Suppressor macrophage (primary cell): ENCODE results near the gene CRTAP.
"Not testable (repeated sequence)": the region's sequence is repeated elsewhere in the genome, so short reads cannot be mapped to it uniquely, and the experiment has no call there.

Source experiments
- DNase-seq, 4 experiments: peaks; one replicate each; pipeline ENCODE4 v3.0.0-alpha.2; 2020 to 2022

CRTAP gene

DNA sequence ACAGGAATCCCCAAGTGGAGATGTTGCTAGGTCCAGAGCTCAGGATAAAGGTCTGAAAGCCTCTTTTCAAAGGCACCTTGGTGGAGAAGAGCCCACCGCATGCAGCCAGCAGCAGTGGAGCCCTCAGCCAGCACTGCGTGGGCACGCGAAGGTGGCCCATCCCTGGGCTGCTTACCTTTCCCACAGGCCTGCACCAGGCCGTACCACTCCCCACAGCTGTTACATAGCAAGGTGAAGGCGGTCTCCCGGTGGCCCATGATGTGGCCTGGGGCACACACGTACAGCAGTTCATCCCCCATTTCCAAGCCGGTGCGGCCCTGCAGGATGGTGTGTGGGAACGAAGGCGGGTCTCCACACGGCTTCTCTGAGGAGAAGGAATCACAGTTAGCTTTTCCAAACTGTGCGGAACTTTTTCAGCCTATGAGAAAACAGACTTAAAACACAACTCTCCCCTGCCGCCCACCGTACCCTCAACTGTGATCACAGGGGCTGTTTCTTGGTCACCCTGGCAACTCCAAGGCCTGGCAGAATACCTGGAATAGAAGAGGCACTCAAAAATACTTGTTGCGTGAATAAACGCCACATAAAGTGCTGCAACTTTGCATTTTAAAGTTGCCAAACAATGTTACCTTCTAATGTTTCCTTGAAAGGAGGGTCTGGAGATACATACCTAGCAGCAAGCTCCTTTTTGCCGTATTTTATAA, 61.0 kb downstream of the CRTAP start:
- no peak for DNase-seq

DNA sequence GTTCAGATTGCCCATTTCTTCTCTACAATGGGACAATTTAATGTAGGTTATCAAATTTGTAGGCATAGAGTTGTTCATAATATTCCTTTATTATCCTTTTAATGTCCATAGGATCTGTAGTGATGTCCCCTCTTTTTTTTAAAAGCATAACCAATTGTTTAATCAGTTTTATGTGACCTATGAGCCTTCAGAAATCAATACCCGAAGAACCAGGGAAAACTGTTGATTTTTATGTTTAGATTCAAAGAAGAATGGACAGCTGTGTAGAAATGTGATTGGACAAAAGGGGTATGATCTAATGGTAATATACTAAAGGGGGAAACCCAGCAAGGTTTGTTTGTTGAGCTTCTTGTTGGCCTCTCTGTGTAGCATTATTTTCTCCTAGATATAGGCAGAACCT, 65.3 kb downstream of the CRTAP start:
- DNase-seq = no peak

DNA sequence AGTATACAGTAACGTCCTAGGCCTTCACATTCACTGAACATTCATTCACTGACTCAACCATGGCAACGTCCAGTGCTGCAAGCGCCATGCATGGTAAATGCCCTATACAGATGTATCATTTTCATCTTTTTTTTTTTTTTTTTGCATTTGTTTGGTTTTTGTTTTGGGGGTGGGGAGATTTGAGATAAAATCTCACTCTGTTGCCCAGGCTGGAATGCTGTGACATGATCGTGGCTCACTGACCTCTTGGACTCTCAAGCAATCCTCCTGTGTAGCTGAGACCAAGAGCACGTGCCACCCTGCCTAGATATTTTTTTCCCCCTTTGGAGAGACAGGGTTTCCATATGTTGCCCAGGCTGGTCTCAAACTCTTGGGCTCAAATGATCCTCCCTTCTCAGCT, 67.4 kb downstream of the CRTAP start:
- no peak for DNase-seq

DNA sequence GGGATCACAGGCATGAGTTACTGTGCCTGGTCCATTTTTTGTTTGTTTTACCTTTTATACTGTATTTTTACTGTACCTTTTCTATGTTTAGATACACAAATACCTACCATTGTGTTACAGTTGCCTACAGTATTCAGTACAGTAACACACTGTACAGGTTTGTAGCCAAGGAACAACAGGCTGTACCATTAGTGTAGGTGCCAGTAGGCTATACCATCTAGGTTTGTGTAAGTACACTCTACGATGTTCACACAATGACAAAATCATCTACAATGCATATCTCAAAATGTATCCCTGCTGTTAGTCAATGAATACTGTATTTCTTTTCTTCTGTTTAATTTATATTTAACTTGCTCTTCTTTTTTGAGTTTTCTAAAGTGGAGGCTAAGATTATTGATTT, 67.8 kb downstream of the CRTAP start:
- not testable (repeated sequence) for DNase-seq

DNA sequence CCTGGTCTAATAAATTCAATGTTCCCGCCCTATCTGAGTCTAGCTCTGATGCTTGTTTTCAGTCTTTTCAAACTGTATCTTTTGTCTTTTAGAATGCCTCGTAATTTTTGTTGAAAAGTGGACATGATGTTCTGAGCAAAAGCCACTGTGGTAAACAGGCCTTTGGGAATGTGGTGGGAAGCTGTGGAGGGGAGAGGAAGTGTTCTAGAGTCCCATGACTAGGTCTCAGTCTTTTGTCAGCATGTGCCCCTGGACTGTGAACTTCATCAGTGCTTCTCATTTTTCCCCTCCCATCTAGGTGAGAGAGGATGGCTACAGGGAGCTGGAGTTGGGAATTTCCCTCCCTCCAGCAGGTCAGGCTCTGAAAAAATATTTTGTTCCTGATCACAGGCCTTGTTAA, 71.0 kb downstream of the CRTAP start:
- peak in 2 of 4 experiments; percentile 2 to 17 for DNase-seq

DNA sequence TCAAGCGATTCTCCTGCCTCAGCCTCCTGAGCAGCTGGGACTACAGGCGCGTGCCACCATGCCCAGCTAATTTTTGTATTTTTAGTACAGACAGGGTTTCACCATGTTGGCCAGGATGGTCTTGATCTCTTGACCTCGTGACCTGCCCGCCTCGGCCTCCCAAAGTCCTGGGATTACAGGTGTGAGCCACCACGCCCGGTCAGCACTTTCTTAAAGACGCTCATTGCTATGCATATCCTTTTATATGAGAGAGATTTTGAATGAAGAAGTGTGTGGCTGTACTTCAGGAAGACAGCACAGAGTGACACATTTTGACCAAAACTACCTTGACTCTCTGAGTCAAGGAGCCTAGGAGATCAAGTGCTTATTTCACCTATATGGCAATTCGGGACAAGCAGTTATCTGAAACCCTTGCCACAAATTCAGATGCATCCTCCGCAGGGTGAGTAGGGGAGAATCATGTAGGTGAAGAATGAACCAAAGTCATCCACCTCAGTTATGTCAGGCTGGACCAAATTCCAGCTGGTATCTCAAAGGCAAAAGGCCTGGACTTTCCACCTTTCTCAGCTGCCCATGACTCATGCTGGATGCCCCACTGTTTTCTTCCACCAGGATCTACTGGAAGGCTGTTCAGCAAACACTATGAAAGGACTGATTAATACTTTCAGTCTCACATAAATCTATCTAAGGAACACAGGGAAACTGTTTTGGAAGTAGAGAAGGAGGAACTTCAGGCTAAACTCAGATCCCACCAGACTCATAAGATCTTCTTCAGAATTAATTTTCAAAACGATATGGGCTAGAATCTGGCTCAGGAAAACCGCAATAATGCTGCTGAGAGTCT, 72.9 kb downstream of the CRTAP start:
- no peak for DNase-seq

DNA sequence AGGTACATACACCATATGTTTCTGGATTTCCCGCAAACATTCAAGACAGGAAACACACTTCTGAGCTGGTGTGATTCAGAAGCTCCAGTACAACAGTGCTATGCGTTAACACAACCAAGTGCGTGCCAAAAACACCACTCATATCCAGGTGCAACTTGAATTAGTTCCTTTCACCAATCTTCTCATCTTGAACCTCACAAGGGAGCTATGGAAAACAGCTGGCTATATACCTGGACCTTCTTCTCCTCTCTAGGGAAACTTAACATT, 73.5 kb downstream of the CRTAP start:
- no peak for DNase-seq

DNA sequence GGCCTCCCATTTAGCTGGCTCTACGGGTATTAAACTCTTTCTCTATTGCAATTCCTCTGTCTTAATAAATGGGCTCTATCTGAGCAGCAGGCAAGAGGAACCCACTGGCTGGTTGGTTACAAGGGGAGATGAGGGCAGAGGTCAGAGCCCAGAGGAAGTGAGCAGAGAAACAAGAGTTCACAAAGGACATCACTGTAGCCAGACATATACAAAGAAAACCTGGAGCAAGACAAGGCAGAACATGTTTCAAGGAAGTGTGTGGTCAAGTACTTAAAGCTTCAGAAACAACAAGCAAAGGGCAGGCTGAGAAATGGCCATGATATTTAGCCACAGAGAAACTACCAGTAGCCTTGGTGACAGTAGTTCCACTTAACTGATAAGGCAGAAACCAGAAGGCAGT, 80.5 kb downstream of the CRTAP start:
- peak in 2 of 4 experiments; percentile 5 to 16 for DNase-seq

DNA sequence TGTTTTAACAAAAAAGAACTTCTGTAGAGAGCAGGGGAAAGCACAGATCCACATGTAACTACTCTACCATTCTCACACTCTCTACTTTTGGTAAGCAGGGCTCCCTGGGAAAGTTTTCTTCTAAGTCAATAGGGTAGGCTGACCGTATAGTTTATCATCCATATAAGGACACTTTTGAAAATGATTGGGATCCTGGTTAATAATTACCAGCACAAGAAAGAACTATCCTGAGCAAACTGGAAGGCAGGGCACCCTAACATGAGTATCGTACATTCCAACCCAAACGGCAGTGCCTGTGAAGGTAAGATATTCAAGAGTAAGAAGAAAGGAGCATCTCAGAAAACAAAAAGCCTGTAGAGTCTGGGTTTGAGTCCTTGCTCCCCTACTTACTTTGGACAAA, 82.7 kb downstream of the CRTAP start:
- no peak for DNase-seq
